Osteocyte (in vitro differentiated cells): Measurements from ENCODE around the gene LGR6. TPM values are rescaled to one million over a fixed set of nuclear protein-coding genes. Genes with fewer than 3 reads are reported as not detected.

Source experiments
- DNase-seq: peaks from one replicate; pipeline ENCODE4 v3.0.0; 2021; ENCODE audit warnings: mixed read lengths; ENCODE audit not compliant: unreplicated experiment; ENCODE audit errors: extremely low spot score
- H3K27ac Mint-ChIP-seq: one replicate; pipeline ENCODE4 v1.8.0; 2021; ENCODE audit warnings: mild to moderate bottlenecking, mixed read lengths; ENCODE audit not compliant: unreplicated experiment
- H3K27me3 Mint-ChIP-seq: one replicate; pipeline ENCODE4 v1.8.0; 2021; ENCODE audit warnings: mixed read lengths; ENCODE audit not compliant: unreplicated experiment
- H3K36me3 Mint-ChIP-seq: one replicate; pipeline ENCODE4 v1.8.0; 2021; ENCODE audit warnings: mixed read lengths; ENCODE audit not compliant: unreplicated experiment
- H3K4me1 Mint-ChIP-seq: one replicate; pipeline ENCODE4 v1.8.0; 2021; ENCODE audit warnings: mixed read lengths; ENCODE audit not compliant: unreplicated experiment
- H3K4me3 Mint-ChIP-seq: one replicate; pipeline ENCODE4 v1.8.0; 2021; ENCODE audit warnings: mild to moderate bottlenecking, moderate library complexity, mixed read lengths; ENCODE audit not compliant: unreplicated experiment
- H3K9me3 Mint-ChIP-seq: one replicate; pipeline ENCODE4 v1.8.0; 2021; ENCODE audit warnings: mixed read lengths; ENCODE audit not compliant: unreplicated experiment
- total RNA-seq: library from RNA; stranded (reverse); gene quantifications from 2 replicates; pipeline ENCODE4 v1.2.1, GENCODE V29; 2021
- TF ChIP-seq, protein P1 (sequence below): fragments of 200-600 bp; sonication (generic); IDR thresholded peaks from 2 replicates; pipeline ENCODE4 v1.5.0; 2021; ENCODE audit warnings: antibody characterized with exemption, mild to moderate bottlenecking, moderate library complexity

The LGR6 gene
- total RNA-seq, 1 donor from 2014 or later: 9.9 TPM

DNA sequence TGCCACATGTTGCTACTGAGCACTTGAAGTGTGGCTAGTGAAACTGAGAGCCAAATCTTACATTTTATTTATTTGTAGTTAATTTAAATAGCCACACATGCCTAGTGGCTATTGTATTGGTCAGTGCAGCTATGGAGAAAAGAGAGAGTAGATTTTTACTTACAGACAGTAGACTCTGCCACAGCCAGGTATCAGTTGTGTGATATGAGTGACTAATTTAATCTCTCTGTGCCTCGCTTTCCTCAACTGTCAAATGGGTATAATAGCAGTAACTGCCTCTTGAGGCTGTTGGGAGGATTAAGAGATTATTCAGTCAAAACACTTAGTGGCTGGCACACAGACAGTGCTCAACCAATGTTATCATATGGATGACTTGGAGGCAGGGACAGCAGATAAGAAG, 99.2 kb downstream of the LGR6 start:
- DNase-seq: no peak
- H3K27ac Mint-ChIP-seq: no peak overlapping the region
- peaks cover 10% of the 10 kb centered on the region for H3K4me1 Mint-ChIP-seq
- TF ChIP-seq, protein P1, sequence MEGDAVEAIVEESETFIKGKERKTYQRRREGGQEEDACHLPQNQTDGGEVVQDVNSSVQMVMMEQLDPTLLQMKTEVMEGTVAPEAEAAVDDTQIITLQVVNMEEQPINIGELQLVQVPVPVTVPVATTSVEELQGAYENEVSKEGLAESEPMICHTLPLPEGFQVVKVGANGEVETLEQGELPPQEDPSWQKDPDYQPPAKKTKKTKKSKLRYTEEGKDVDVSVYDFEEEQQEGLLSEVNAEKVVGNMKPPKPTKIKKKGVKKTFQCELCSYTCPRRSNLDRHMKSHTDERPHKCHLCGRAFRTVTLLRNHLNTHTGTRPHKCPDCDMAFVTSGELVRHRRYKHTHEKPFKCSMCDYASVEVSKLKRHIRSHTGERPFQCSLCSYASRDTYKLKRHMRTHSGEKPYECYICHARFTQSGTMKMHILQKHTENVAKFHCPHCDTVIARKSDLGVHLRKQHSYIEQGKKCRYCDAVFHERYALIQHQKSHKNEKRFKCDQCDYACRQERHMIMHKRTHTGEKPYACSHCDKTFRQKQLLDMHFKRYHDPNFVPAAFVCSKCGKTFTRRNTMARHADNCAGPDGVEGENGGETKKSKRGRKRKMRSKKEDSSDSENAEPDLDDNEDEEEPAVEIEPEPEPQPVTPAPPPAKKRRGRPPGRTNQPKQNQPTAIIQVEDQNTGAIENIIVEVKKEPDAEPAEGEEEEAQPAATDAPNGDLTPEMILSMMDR: no peak
- H3K9me3 Mint-ChIP-seq: peaks cover 6% of the 10 kb centered on the region
- H3K4me3 Mint-ChIP-seq: no peak overlapping the region
- peaks cover 3% of the 10 kb centered on the region for H3K27me3 Mint-ChIP-seq
- no peaks in the 10 kb centered on the region for H3K36me3 Mint-ChIP-seq

DNA sequence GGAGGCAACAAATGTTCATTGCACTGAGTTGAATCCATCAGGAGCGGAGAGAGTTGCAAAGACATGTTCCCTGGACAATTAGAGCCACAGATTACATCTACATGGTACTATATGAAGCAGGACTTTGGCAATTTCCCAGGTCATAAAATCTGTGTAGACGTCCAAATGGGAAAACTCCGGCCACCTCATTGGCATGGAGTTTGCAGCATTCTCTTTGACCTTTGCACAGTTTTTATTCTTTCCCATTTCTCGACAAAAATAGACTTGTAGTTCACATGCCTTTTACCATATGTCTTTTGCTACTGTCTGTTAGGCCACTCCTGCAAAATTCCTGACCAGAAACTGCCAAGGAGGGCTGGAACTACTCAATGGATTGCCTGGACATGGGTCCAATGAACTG, 100.0 kb downstream of the LGR6 start:
- Mint-ChIP-seq H3K27ac (no peak overlapping the region), H3K9me3 (peaks cover 6% of the 10 kb centered on the region), H3K4me3 (no peak overlapping the region), H3K4me1 (peaks cover 7% of the 10 kb centered on the region), H3K36me3 (no peaks in the 10 kb centered on the region), H3K27me3 (peaks cover 3% of the 10 kb centered on the region)
- TF ChIP-seq, protein P1: no peak
- DNase-seq: no peak

DNA sequence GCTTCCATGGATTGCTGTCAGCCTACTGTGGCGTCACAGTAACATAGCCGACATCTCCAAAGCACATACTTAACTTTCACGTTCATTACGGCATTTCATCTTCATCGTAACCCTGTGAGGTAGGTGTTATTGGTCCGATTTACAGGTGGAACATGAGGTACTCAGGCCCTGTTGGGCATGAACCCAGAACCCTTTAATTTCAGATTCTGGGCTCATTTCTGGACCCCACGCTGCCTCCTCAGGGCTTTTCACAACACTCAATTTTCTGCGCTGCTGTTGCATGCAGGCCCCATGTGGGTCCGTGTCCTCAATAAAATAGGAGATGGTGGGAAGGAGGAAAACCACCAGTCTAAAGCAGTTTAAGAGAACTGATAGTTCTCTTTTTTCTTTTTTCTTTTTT, 108.6 kb downstream of the LGR6 start:
- peaks cover 2% of the 10 kb centered on the region for H3K27me3 Mint-ChIP-seq
- peaks cover 4% of the 10 kb centered on the region for H3K4me1 Mint-ChIP-seq
- H3K27ac Mint-ChIP-seq: no peak overlapping the region
- TF ChIP-seq, protein P1: no peak
- H3K9me3 Mint-ChIP-seq: no peaks in the 10 kb centered on the region
- peaks cover 5% of the 10 kb centered on the region for H3K36me3 Mint-ChIP-seq
- DNase-seq: no peak
- no peak overlapping the region for H3K4me3 Mint-ChIP-seq

DNA sequence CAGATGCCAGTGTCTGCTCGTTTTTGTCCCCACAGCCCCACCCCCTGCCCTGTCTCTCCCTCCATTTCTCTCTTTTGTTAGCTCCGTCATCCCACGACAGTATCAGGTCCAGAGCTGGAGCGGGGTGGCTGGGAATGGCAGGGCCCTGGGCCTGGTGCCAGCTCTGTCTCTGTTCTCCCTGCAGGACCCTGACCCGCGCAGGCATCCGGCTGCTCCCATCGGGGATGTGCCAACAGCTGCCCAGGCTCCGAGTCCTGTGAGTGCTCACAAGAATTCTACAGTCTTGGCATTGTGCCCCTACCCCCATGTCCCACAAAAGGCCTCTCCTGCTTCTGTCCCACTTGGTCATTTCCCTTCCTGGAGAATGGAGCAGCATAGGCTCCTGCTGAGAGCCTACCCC, 110.8 kb downstream of the LGR6 start:
- peaks cover 2% of the 10 kb centered on the region for H3K36me3 Mint-ChIP-seq
- peaks cover 5% of the 10 kb centered on the region for H3K4me1 Mint-ChIP-seq
- H3K27me3 Mint-ChIP-seq: peaks cover 2% of the 10 kb centered on the region
- no peaks in the 10 kb centered on the region for H3K9me3 Mint-ChIP-seq
- H3K4me3 Mint-ChIP-seq: no peak overlapping the region
- no peak overlapping the region for H3K27ac Mint-ChIP-seq
- no peak for DNase-seq
- TF ChIP-seq, protein P1: no peak

DNA sequence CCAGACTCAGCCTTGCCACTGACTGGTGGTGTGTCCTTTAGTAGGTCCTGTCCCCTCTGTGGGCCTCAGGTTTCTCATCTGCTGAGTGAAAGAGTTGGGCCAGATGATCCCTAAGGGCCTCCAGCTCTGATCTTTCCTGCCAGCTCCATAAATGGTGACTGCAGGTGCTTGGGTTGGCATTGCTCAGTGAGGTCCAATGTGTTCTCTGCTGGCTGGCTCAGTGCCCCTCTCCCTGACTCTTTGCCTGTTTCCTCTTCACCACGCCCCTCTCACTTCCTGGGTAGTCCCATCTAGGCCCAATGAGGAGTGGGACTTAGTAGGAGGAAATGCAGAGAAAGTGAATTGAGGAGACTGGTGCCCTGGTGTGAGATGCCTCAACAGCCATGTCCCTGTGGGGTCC, 111.6 kb downstream of the LGR6 start:
- H3K4me3 Mint-ChIP-seq: no peak overlapping the region
- no peak for DNase-seq
- H3K9me3 Mint-ChIP-seq: no peaks in the 10 kb centered on the region
- TF ChIP-seq, protein P1: no peak
- H3K36me3 Mint-ChIP-seq: no peaks in the 10 kb centered on the region
- H3K27ac Mint-ChIP-seq: no peak overlapping the region
- peaks cover 12% of the 10 kb centered on the region for H3K4me1 Mint-ChIP-seq
- H3K27me3 Mint-ChIP-seq: no peaks in the 10 kb centered on the region
